ENCODE measurements around the gene WDR37. TPM values are rescaled to one million over a fixed set of nuclear protein-coding genes. Genes with fewer than 3 reads are reported as not detected.
A peak's percentile ranks its signal among the peaks of the same experiment; 100 is the strongest.
"Not testable (repeated sequence)": the region's sequence is repeated elsewhere in the genome, so short reads cannot be mapped to it uniquely, and the experiment has no call there.

The WDR37 gene
- total RNA-seq, 2 donors from 2014 or later = 16.9 to 20.0 TPM

GRCh38 chr10:1037098-1037497 is 19.1 kb upstream of the WDR37 start:
- intact Hi-C loops (cut with DNase I, micrococcal nuclease) = no loop called here
- ATAC-seq = peak; percentile 20
- DNase-seq = no peak

GRCh38 chr10:1038769-1039168 is 17.4 kb upstream of the WDR37 start:
- DNase-seq; ATAC-seq; intact Hi-C loops (cut with DNase I, micrococcal nuclease): not testable (repeated sequence)

- intact Hi-C loops (cut with DNase I, micrococcal nuclease) = no loop called here
- ATAC-seq (no peak), DNase-seq (no peak)
Measured at GRCh38 chr10:1040133-1040532, 16.1 kb upstream of the WDR37 start.

- DNase-seq (no peak), ATAC-seq (no peak)
- intact Hi-C loops (cut with DNase I, micrococcal nuclease) = no loop called here
Measured at GRCh38 chr10:1041514-1041913, 14.7 kb upstream of the WDR37 start.

- DNase-seq = peak; percentile 30 to 43
- no peak for ATAC-seq
- intact Hi-C loops (cut with DNase I, micrococcal nuclease) = no loop called here
Measured at GRCh38 chr10:1043532-1043995, 12.6 kb upstream of the WDR37 start.

GRCh38 chr10:1044146-1044545 is 12.0 kb upstream of the WDR37 start:
- intact Hi-C loops (cut with DNase I, micrococcal nuclease) = no loop called here
- no peak for DNase-seq
- ATAC-seq = no peak

GRCh38 chr10:1044964-1045363 is 11.2 kb upstream of the WDR37 start:
- intact Hi-C loops (cut with DNase I, micrococcal nuclease) = no loop called here
- no peak for ATAC-seq
- no peak for DNase-seq

GRCh38 chr10:1045415-1045814 is 10.8 kb upstream of the WDR37 start:
- no peak for ATAC-seq
- intact Hi-C loops (cut with DNase I, micrococcal nuclease) = no loop called here

GRCh38 chr10:1047937-1048336 is 8.2 kb upstream of the WDR37 start:
- peak in 1 of 2 donors; percentile 49 for DNase-seq
- ATAC-seq = peak; percentile 20
- intact Hi-C loops (cut with DNase I, micrococcal nuclease) = no loop called here

More at GRCh38 chr10:1045415-1045814, 10.8 kb upstream of the WDR37 start:
- DNase-seq = no peak

- intact Hi-C loops (cut with DNase I, micrococcal nuclease) = no loop called here
- ATAC-seq = peak; percentile 1
Measured at GRCh38 chr10:1048349-1048731, 7.8 kb upstream of the WDR37 start.

GRCh38 chr10:1048732-1049424 is 7.3 kb upstream of the WDR37 start, which contains the start of gene IDI1:
Gene IDI1, minus strand, starts transcription at chr10:1049119. Its CDS starts 116 bp downstream, at chr10:1049003.
- ATAC-seq = peak; percentile 84
- DNase-seq = peak; percentile 97 to 98
- intact Hi-C loops (cut with DNase I, micrococcal nuclease) = no loop called here

More at GRCh38 chr10:1048349-1048731, 7.8 kb upstream of the WDR37 start:
- DNase-seq = peak; percentile 52 to 69

- peak; percentile 5 for ATAC-seq
- intact Hi-C loops (cut with DNase I, micrococcal nuclease) = no loop called here
- DNase-seq = no peak
Measured at GRCh38 chr10:1049425-1049958, 6.7 kb upstream of the WDR37 start.

GRCh38 chr10:1050145-1050544 is 6.0 kb upstream of the WDR37 start:
- intact Hi-C loops (cut with DNase I, micrococcal nuclease) = no loop called here
- ATAC-seq (no peak), DNase-seq (peak in 1 of 2 donors; percentile 32)

GRCh38 chr10:1050554-1050953 is 5.6 kb upstream of the WDR37 start:
- peak; percentile 60 to 81 for DNase-seq
- peak; percentile 36 for ATAC-seq
- intact Hi-C loops (cut with DNase I, micrococcal nuclease) = no loop called here

- no peak for DNase-seq
- intact Hi-C loops (cut with DNase I, micrococcal nuclease) = no loop called here
- ATAC-seq = no peak
Measured at GRCh38 chr10:1054684-1055083, 1.5 kb upstream of the WDR37 start.

GRCh38 chr10:1057106-1057657 is 997 bp downstream of the WDR37 start:
- ATAC-seq = peak; percentile 31
- intact Hi-C loops (cut with DNase I, micrococcal nuclease) = no loop called here
- no peak for DNase-seq

GRCh38 chr10:1058017-1058416 is 1.8 kb downstream of the WDR37 start:
- intact Hi-C loops (cut with DNase I, micrococcal nuclease) = no loop called here
- no peak for ATAC-seq
- no peak for DNase-seq

- DNase-seq (no peak), ATAC-seq (no peak)
- intact Hi-C loops (cut with DNase I, micrococcal nuclease) = no loop called here
Measured at GRCh38 chr10:1059902-1060301, 3.7 kb downstream of the WDR37 start.

GRCh38 chr10:1061930-1062774 is 6.0 kb downstream of the WDR37 start:
- intact Hi-C loops (cut with DNase I, micrococcal nuclease) = no loop called here
- ATAC-seq (no peak), DNase-seq (no peak)
